ENCODE measurements around the gene NPHS1.

DNA sequence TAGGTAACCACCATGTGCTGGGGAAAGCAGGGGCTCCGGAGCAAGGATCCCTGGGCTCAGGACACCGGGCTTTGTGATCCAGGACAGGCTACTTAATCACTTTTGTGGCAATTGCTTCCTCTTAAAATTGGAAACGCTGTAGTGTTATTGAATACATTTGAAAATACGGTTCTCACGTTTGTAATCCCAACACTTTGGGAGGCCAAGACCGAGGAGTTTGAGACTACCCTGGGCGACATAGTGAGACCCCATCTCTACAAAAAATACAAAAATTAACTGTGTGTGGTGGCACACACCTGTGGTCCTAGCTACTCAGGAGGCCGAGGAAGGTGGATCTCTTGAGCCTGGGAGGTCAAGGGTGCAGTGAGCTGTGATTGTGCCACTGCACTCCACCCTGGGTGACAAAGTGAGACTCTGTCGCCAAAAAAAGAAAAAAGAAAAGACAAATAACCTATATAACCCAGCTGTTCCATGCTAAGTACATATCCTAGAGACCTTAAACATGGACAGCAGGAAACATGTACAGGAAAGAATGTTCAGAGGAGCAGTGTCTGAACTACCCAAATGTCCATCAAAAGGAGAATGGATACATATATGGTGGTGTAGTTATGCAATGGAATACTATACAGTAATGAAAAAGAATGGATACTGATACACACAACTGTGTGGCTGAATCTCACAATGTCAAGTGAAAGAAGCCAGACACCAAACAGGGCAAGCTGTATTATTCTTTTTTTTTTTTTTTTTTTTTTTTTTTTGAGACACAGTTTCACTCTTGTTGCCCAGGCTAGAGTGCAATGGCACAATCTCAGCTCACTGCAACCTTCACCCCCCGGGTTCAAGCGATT, 39.0 kb downstream of the NPHS1 start:
- TF ChIP-seq, protein P1, sequence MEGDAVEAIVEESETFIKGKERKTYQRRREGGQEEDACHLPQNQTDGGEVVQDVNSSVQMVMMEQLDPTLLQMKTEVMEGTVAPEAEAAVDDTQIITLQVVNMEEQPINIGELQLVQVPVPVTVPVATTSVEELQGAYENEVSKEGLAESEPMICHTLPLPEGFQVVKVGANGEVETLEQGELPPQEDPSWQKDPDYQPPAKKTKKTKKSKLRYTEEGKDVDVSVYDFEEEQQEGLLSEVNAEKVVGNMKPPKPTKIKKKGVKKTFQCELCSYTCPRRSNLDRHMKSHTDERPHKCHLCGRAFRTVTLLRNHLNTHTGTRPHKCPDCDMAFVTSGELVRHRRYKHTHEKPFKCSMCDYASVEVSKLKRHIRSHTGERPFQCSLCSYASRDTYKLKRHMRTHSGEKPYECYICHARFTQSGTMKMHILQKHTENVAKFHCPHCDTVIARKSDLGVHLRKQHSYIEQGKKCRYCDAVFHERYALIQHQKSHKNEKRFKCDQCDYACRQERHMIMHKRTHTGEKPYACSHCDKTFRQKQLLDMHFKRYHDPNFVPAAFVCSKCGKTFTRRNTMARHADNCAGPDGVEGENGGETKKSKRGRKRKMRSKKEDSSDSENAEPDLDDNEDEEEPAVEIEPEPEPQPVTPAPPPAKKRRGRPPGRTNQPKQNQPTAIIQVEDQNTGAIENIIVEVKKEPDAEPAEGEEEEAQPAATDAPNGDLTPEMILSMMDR (conservative IDR thresholded peaks at IDR 0.05): no peak
- TF ChIP-seq ZFX (IDR thresholded peaks at IDR 0.05): no peak

Measured in C4-2B (cell line).